ENCODE data around the gene IGFN1.
"Not testable (repeated sequence)": the region's sequence is repeated elsewhere in the genome, so short reads cannot be mapped to it uniquely, and the experiment has no call there.

IGFN1 gene

DNA sequence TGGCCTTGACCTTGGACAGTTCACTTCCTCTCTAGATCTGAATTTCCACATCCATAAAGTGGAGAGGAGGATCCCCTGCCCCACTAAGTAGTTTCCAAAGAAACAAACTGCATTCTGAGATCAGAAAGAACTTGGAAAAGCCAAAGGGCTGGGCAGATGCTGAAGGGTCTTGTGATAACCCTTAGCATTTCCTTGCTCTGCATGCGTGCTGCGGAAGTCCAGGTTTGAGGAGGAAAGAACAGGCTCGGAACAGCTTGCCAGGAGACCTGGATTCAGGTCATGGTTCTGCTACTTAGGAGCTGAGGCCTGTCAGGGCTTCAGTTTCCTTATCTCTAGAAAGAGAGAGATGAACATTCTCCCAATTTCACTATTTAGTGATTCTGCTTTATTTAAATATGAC, 27.2 kb downstream of the IGFN1 start:
- no peak for DNase-seq (ENCODE audit: low read depth)

DNA sequence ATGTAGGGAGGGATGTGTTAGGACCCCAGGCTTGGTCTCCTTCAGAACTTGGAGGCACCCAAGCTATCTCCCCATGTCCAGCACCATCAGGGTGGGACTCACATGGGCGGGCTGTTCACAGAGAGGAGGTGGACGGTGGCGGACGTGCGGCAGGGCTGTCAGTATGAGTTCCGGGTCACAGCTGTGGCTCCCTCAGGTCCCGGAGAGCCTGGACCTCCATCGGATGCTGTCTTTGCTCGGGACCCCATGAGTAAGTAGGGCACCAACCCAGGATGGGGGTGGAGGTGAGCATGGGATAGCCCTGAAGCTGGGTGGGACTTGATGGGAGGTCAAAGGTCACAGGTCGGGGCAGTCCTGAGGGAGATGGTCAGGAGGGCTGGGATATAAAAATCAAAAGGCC, 27.8 kb downstream of the IGFN1 start:
- no peak for DNase-seq (ENCODE audit: low read depth)

- no peak for DNase-seq (ENCODE audit: low read depth)
Measured at GRCh38 chr1:201219481-201220387, 29.1 kb downstream of the IGFN1 start.

DNA sequence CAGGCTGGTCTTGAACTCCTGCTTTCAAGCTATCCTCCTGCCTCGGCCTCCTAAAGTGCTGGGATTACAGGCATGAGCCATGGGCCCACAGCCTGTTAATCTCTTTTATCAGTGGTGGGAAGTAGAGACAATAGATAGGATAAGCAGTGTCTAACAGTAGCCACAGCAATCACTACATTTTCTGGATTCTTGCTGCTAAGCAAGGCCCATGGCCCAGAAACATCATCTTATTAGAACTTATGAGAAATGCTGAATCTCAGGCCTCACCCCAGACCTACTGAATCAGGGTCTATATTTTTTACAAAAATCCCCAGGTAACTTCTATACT, 29.7 kb downstream of the IGFN1 start:
- no peak for DNase-seq (ENCODE audit: low read depth)

DNA sequence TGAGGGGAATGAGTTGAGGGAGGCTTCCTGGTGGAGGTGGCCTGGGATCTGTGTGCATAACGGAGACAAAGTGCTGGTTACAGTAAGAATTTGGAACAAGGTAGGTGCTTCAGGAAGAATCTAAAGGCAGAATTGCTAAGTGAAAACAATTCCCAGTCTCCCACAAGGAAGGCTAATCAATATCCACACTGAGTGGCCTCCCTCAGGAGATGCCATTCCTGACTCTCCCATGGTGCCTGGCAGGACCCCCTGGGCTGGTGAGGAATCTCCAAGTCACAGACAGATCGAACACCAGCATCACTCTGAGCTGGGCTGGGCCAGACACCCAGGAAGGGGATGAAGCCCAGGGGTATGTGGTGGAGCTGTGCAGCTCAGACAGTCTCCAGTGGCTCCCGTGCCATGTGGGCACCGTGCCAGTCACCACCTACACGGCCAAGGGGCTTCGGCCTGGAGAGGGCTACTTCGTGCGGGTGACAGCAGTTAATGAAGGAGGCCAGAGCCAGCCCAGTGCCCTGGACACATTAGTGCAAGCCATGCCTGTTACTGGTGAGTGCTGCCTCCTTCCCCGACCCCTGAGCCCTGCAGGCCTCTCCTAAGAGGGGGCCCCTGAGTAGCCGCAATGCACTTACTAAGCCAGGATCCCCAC, 30.7 kb downstream of the IGFN1 start:
- DNase-seq (ENCODE audit: low read depth) = no peak

- DNase-seq (ENCODE audit: low read depth) = no peak
Measured at GRCh38 chr1:201222125-201222524, 31.5 kb downstream of the IGFN1 start.

DNA sequence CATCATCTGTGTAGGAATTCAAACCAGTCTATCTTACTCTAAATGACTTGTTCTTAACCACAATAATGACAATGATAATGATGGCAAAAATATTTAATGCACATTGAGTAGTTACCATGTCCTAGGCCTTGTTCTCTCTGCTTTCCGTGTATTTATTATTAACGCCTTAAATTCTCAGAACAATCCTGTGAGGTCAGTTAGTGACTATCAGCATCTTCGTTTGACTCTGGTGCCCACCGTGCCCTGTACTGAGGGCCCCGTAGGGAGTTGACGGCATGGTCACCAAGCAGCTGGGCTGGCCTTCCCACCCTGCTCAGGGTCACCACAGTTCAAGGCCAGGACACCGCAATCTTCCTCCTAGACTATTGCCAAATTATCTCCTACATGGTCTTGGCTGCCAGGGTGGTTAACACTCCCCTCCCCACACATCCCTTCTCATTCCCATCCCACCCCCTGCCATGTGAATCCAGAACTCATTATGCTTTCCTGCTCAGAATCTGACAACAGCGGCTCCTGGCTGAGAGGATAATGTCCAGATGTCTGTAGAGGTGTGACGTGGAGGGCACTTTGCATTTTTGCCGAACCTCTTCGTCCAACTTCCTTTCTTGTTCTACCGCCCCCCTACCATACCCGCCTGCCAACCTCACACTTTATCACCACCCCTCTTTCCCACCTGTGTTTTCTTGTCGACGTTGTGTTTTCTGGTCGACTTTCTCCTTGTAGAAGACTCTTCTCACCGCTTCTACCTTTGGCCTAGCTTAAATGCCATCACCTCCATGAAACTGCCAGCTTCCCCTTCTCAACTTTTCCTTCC, 33.4 kb downstream of the IGFN1 start:
- DNase-seq (ENCODE audit: low read depth) = no peak

- DNase-seq (ENCODE audit: low read depth) = no peak
Measured at GRCh38 chr1:201224666-201225370, 34.2 kb downstream of the IGFN1 start.

- DNase-seq (ENCODE audit: low read depth) = no peak
Measured at GRCh38 chr1:201226178-201226514, 35.5 kb downstream of the IGFN1 start.

- no peak for DNase-seq (ENCODE audit: low read depth)
Measured at GRCh38 chr1:201226859-201227488, 36.4 kb downstream of the IGFN1 start.

GRCh38 chr1:201228011-201228983, 37.7 kb downstream of the IGFN1 start:
- DNase-seq (ENCODE audit: low read depth) = no peak

DNA sequence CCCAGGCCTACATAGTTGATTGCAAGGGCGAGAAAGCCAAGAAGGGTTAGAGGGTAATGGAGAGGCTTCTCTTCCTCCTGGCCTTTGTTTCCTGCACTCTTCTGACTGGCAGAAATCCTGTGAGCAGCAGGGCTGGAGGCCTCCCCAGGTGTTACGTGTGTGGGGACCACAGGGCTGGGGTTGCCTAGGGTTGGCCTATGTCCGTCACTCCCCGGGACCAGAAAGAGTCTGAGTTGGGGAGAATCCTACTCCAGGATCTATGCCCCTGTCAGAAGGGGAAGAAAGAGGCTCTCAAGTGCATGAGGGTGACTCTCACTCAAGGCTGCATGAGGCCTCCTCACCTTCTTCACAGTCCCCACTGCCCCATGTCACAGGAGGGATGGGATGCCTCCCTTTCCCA, 38.5 kb downstream of the IGFN1 start:
- no peak for DNase-seq (ENCODE audit: low read depth)

GRCh38 chr1:201229771-201230635, 39.4 kb downstream of the IGFN1 start:
- no peak for DNase-seq (ENCODE audit: low read depth)

DNA sequence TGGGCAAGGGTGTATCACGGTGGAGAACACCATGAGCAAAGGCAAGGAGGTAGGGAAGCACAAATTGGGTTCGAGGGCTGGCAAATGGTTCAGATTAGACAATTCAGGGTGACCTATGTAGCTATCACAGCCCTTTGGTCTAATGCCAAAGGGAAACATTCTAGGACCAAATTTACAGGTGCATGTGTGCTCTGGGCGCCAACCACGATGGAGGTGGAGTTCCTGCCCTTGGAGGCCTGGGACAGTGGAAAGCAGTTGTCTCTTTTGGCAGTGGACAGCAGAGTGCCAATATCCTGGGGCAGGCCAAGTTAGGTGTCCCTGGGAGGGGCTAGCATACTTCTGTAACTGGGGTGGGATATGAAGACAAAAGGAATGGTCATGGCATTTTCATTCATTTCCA, 40.1 kb downstream of the IGFN1 start:
- DNase-seq (ENCODE audit: low read depth) = no peak

DNA sequence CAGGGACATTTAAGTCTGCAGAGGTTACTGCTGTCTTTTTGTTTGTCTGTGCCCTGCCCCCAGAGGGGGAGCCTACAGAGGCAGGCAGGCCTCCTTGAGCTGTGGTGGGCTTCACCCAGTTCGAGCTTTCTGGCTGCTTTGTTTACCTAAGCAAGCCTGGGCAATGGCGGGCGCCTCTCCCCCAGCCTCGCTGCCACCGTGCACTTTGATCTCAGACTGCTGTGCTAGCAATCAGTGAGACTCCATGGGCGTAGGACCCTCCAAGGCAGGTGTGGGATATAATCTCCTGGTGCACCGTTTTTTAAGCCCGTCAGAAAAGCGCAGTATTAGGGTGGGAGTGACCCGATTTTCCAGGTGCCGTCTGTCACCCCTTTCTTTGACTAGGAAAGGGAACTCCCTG, 49.0 kb downstream of the IGFN1 start:
- DNase-seq (ENCODE audit: low read depth) = not testable (repeated sequence)

DNA sequence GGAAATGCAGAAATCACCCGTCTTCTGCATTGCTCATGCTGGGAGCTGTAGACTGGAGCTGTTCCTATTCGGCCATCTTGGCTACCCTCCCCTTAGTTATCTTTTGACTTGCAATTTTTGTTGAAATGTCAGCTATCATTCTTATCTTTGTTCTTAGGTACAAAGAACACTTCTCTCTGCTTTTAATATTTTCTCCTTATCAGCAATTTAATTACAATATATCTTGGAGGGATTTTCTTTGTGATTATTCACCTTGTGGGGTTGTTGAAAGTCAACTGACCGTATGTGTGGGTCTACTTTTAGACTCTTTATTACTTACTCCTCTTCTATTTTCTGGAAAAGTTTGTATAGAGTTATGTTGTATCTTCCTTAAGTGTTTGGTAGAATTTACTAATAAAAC, 49.5 kb downstream of the IGFN1 start:
- no peak for DNase-seq (ENCODE audit: low read depth)

DNA sequence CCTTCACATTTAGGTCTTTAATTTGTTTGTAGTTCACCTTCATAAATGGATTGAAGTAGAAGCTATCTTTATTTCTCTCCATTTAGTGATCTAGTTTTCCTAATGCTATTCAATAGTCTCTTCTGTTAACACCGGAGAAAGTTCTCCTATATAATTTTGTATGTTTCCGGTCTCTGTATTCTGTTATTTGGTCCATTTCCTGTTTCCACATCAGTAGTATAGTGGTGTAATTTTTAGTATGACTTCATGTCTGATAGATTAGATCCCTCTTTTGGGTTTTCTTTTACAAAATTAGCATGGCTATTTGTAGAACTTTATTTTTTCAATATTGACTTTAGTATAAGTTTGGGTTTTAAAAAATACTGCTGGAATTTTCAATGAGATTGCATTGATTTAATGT, 51.1 kb downstream of the IGFN1 start:
- no peak for DNase-seq (ENCODE audit: low read depth)

DNA sequence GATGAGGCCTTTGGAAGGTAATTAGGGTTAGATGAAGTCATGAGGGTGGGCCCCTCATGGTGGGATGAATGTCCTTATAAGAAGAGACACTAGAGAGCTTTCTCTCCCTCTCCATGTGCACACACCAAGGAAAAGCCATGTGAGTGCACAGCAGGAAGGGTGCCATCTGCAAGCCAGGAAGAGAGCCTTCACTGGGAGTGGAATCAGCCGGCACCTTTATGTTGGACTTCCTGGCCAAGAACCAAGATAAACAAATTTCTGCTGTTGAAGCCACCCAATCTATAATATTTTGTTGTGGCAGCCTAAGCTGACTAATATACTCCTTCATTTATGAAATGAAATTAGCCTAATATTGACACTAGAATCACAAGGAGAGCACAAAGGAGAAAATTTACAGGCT, 54.5 kb downstream of the IGFN1 start:
- no peak for DNase-seq (ENCODE audit: low read depth)

- no peak for DNase-seq (ENCODE audit: low read depth)
Measured at GRCh38 chr1:201248721-201249559, 58.3 kb downstream of the IGFN1 start.
